ENCODE data around the gene CCDC32. TPM values are rescaled to one million over a fixed set of nuclear protein-coding genes. Genes with fewer than 3 reads are reported as not detected.

CCDC32 gene
- total RNA-seq, 1 donor from 2014 or later: 28.3 TPM

DNA sequence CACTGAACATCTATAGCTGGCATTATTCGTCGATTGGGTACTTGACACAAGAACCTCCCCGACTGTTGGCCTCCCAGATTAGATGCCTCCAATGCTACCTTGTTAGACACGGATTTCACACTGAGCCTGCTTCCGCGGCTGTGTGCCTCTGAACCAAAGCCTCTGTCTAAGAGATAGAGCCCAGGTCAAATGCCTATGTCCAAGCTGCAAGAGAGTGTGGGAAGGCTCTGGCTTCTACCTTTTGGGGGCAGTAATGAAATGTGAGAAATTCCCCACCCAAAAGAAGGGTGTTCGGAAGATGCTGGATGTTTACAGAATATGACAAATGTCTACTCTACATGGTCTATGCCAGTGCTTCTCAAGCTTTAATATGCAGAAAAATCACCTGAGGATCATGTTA is 2.3 kb upstream of the CCDC32 start:
- no peak overlapping the region for H3K27ac Mint-ChIP-seq (ENCODE audit: unreplicated experiment)
- no peak for DNase-seq (ENCODE audit: extremely low spot score, unreplicated experiment)
- no peaks in the 10 kb centered on the region for H3K9me3 Mint-ChIP-seq (ENCODE audit: unreplicated experiment)
- H3K4me3 Mint-ChIP-seq (ENCODE audit: unreplicated experiment): no peak overlapping the region
- H3K27me3 Mint-ChIP-seq (ENCODE audit: unreplicated experiment): no peaks in the 10 kb centered on the region
- no peaks in the 10 kb centered on the region for H3K36me3 Mint-ChIP-seq (ENCODE audit: unreplicated experiment)
- peaks cover 33% of the 10 kb centered on the region for H3K4me1 Mint-ChIP-seq (ENCODE audit: unreplicated experiment)
- TF ChIP-seq, protein P1, sequence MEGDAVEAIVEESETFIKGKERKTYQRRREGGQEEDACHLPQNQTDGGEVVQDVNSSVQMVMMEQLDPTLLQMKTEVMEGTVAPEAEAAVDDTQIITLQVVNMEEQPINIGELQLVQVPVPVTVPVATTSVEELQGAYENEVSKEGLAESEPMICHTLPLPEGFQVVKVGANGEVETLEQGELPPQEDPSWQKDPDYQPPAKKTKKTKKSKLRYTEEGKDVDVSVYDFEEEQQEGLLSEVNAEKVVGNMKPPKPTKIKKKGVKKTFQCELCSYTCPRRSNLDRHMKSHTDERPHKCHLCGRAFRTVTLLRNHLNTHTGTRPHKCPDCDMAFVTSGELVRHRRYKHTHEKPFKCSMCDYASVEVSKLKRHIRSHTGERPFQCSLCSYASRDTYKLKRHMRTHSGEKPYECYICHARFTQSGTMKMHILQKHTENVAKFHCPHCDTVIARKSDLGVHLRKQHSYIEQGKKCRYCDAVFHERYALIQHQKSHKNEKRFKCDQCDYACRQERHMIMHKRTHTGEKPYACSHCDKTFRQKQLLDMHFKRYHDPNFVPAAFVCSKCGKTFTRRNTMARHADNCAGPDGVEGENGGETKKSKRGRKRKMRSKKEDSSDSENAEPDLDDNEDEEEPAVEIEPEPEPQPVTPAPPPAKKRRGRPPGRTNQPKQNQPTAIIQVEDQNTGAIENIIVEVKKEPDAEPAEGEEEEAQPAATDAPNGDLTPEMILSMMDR (IDR thresholded peaks at IDR 0.05): peak; percentile 20

DNA sequence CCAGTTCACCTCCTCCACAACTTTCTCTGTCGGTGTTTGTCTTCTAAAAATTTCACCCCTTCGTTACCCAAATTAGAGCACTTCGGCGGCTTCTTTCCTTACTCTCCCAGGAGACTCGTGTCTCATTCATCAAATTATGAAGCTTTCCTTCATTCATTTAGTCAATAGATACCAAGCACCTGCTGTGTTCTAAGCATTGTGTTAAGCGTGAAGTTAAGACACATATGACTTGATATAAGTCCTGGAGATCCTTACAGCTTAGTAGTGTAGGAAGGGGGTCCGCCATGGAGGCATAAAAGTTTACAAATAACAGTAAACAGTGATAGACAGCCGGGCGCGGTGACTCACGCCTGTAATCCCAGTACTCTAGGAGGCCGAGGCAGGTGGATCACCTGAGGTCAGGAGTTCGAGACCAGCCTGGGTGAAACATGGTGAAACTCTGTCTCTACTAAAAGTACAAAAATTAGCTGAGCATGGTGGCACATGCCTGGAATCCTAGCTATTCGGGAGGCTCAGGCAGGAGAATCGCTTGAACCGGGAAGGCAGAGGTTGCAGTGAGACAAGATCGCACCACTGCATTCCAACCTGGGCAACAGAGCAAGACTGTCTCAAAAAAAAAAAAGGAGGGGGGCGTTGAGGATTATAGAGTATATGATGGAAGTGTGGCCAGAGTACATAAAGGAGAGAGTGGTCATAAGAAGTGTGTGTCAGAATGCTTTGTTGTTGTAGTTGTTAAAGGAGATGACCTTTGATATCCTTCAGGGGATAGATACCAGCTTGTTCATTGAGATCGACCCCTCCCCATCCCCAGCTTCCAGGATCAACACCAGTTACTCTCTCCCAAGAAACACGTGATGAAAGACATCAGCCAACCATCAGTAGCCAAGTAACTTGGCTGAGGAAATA is 744 bp upstream of the CCDC32 start:
- TF ChIP-seq, protein P1 (IDR thresholded peaks at IDR 0.05): no peak
- H3K9me3 Mint-ChIP-seq (ENCODE audit: unreplicated experiment): no peaks in the 10 kb centered on the region
- H3K27ac Mint-ChIP-seq (ENCODE audit: unreplicated experiment): peak overlapping the region; percentile 95
- DNase-seq (ENCODE audit: extremely low spot score, unreplicated experiment): no peak
- peaks cover 4% of the 10 kb centered on the region for H3K36me3 Mint-ChIP-seq (ENCODE audit: unreplicated experiment)
- H3K4me1 Mint-ChIP-seq (ENCODE audit: unreplicated experiment): peaks cover 31% of the 10 kb centered on the region
- no peaks in the 10 kb centered on the region for H3K27me3 Mint-ChIP-seq (ENCODE audit: unreplicated experiment)
- peak overlapping the region; percentile 90 for H3K4me3 Mint-ChIP-seq (ENCODE audit: unreplicated experiment)

DNA sequence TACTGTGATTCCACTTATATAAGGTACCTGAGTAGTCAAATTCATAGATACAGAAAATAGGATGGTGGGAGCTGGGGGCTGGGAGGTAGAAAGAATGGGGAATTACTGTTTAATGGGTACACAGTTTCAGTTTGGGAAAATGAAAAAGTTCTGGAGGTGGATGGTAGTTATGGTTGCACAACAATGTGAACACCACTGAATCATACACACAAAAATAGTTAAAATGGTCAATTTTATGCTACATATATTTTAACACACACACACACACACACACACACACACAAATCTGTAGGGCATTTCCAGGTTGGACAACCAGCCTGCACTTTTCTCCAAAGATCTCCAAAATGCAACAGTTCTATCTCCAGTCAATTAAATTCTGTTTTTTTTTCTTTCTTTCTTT is 1.4 kb downstream of the CCDC32 start:
- peak overlapping the region; percentile 44 for H3K4me3 Mint-ChIP-seq (ENCODE audit: unreplicated experiment)
- peaks cover 9% of the 10 kb centered on the region for H3K36me3 Mint-ChIP-seq (ENCODE audit: unreplicated experiment)
- H3K27ac Mint-ChIP-seq (ENCODE audit: unreplicated experiment): peak overlapping the region; percentile 95
- H3K27me3 Mint-ChIP-seq (ENCODE audit: unreplicated experiment): no peaks in the 10 kb centered on the region
- TF ChIP-seq, protein P1 (IDR thresholded peaks at IDR 0.05): no peak
- peaks cover 17% of the 10 kb centered on the region for H3K4me1 Mint-ChIP-seq (ENCODE audit: unreplicated experiment)
- H3K9me3 Mint-ChIP-seq (ENCODE audit: unreplicated experiment): no peaks in the 10 kb centered on the region
- no peak for DNase-seq (ENCODE audit: extremely low spot score, unreplicated experiment)

DNA sequence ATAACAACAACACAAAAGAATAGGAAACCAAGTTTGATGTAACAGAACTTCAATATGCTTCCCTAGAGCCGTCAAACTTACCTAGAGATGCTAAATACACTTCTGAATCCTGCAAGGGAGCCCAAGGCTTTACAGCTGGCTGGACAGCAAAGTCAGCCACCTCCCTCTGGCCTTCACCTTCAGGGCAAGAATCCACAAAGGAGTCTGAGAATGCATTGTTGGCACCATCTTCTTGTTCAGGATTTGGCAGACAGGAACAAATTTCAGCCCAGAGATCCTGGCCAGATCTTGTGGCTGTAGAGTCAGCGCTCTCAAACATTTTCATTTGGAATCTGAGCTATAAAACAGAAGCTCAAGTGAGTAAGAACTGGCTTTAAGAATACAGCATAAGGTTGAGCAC is 2.2 kb downstream of the CCDC32 start:
- Mint-ChIP-seq H3K27me3 (ENCODE audit: unreplicated experiment) (no peaks in the 10 kb centered on the region), H3K36me3 (ENCODE audit: unreplicated experiment) (peaks cover 9% of the 10 kb centered on the region), H3K4me3 (ENCODE audit: unreplicated experiment) (no peak overlapping the region), H3K9me3 (ENCODE audit: unreplicated experiment) (no peaks in the 10 kb centered on the region), H3K4me1 (ENCODE audit: unreplicated experiment) (peaks cover 17% of the 10 kb centered on the region), H3K27ac (ENCODE audit: unreplicated experiment) (no peak overlapping the region)
- TF ChIP-seq, protein P1 (IDR thresholded peaks at IDR 0.05): no peak
- DNase-seq (ENCODE audit: extremely low spot score, unreplicated experiment): no peak

DNA sequence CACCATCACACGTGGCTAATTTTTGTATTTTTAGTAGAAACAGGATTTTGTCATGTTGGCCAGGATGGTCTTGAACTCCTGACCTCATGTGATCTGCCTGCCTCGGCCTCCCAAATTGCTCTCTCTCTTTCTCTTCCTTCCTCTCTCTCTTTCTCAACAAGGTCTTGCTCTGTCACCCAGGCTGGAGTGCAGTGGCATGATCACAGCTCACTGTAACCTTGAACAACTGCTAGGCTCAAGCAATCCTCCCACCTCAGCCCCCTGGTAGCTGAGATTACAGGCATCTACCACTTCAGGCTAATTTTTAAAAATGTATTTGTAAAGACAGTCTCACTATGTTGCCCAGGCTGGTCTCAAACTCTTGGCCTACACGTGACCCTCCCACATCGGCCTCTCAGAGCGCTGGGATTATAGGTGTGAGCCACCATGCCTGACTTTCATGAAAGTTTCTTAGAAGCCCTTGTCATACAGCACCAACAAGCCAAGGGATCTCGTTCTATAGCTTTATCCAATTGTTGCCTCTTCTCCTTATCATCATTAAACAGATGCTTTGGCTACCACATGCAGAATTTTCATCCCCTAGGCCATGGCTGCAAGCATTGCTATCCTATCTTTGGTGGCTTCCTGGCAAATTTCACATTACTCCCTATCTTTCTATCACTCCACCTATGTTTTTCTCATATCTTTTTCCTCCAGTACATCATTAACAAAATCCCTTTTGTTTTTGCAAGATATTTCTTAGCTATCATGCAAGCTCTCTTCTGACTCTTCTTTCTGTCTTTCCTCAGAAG is 5.7 kb downstream of the CCDC32 start:
- TF ChIP-seq, protein P1 (IDR thresholded peaks at IDR 0.05): no peak
- H3K4me3 Mint-ChIP-seq (ENCODE audit: unreplicated experiment): no peak overlapping the region

More for the DNA sequence above, 5.7 kb downstream of the CCDC32 start:
- Mint-ChIP-seq H3K4me1 (ENCODE audit: unreplicated experiment) (peaks cover 9% of the 10 kb centered on the region), H3K27ac (ENCODE audit: unreplicated experiment) (no peak overlapping the region), H3K9me3 (ENCODE audit: unreplicated experiment) (no peaks in the 10 kb centered on the region), H3K36me3 (ENCODE audit: unreplicated experiment) (peaks cover 27% of the 10 kb centered on the region), H3K27me3 (ENCODE audit: unreplicated experiment) (no peaks in the 10 kb centered on the region)
- no peak for DNase-seq (ENCODE audit: extremely low spot score, unreplicated experiment)
